ENCODE results near the gene ITGB1. TPM values are rescaled to one million over a fixed set of nuclear protein-coding genes. Genes with fewer than 3 reads are reported as not detected.
A peak's percentile ranks its signal among the peaks of the same experiment; 100 is the strongest.
"Not testable (repeated sequence)": the region's sequence is repeated elsewhere in the genome, so short reads cannot be mapped to it uniquely, and the experiment has no call there.

The ITGB1 gene
- total and polyA plus RNA-seq, 12 donors: 169 to 828 (median 595) TPM

DNA sequence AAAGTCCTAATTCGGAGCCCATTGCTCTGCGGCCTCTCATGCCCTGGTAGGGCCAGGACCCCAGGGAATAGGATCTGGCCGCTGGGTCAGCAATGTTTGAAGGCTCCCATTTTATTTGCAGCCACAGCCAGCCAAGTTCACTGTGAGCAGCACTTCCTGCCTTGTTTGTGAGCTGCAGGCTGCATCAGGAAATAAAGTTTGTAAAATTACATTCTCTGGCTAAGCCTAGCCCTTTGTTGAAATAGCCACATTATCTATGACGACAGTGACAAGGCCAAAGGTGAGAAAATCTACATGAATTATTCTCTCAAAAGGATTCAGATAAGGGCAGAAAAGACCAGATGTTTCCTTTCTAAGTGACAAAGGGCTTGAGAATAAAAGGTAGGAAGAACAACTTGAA lies 23.7 kb upstream of the ITGB1 start:
- Histone ChIP-seq H3K4me1 (peaks cover 0 to 68% (median 36%) of the 10 kb centered on the region in 9 donors), H3K9me3 (no peaks in the 10 kb centered on the region), H3K27ac (peak overlapping the region; percentile 67 to 98 (median 94)), H3K36me3 (no peaks in the 10 kb centered on the region), H3K4me3 (peak overlapping the region in 4 of 10 donors; percentile 39 to 63 (median 60)), H3K27me3 (no peaks in the 10 kb centered on the region)
- DNase-seq (peak; percentile 55 to 63), ATAC-seq (peak; percentile 24 to 86 (median 65))
- 34 to 48% methylated on average over 4 of the region's 4 CpGs for WGBS, 2 donors
- TF ChIP-seq, protein P1, sequence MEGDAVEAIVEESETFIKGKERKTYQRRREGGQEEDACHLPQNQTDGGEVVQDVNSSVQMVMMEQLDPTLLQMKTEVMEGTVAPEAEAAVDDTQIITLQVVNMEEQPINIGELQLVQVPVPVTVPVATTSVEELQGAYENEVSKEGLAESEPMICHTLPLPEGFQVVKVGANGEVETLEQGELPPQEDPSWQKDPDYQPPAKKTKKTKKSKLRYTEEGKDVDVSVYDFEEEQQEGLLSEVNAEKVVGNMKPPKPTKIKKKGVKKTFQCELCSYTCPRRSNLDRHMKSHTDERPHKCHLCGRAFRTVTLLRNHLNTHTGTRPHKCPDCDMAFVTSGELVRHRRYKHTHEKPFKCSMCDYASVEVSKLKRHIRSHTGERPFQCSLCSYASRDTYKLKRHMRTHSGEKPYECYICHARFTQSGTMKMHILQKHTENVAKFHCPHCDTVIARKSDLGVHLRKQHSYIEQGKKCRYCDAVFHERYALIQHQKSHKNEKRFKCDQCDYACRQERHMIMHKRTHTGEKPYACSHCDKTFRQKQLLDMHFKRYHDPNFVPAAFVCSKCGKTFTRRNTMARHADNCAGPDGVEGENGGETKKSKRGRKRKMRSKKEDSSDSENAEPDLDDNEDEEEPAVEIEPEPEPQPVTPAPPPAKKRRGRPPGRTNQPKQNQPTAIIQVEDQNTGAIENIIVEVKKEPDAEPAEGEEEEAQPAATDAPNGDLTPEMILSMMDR (IDR thresholded peaks at IDR 0.05): no peak
- intact Hi-C loops (cut with DNase I): loop anchor here in 4 of 10 donors (2.0 kb wide), 2 partner anchors 17 to 23 kb away; partner anchors contain the start of gene ITGB1 (in 3 of the 4)

- peak overlapping the region; percentile 28 to 64 (median 58) for H3K4me3 ChIP-seq
- TF ChIP-seq, protein P1 (IDR thresholded peaks at IDR 0.05): no peak
- no peaks in the 10 kb centered on the region for H3K36me3 ChIP-seq
- peak; percentile 91 to 99 (median 94) for ATAC-seq
- H3K9me3 ChIP-seq: no peaks in the 10 kb centered on the region
- peak overlapping the region; percentile 67 to 98 (median 94) for H3K27ac ChIP-seq
- DNase-seq: peak; percentile 87 to 88
- intact Hi-C loops (cut with DNase I): loop anchor here in 5 of 10 donors (1.0 to 2.0 kb wide), 3 partner anchors 16 to 23 kb away; partner anchors contain the start of gene ITGB1 (in 4 of the 5)
- H3K4me1 ChIP-seq: peaks cover 0 to 59% (median 32%) of the 10 kb centered on the region in 9 donors
- 11% methylated on average over 38 of the region's 38 CpGs for WGBS, 2 donors
- no peaks in the 10 kb centered on the region for H3K27me3 ChIP-seq
These were observed 22.8 kb upstream of the ITGB1 start for GRCh38 chr10:32980558-32981468.

DNA sequence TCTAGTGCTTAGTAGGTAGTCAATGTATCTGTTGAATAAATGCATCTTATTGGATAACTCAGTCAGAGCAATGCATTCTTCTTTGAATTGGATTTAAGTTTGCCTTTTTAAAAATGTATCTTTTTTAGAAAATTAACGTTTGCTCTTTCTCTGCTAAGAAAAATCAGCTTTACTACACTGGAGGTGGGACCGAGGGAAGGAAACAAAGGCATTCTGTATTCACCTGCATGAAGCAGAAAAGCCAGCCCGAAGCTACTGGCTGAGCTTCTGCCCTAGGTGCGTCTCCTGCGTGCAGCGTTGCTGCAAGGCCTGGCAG lies 22.2 kb upstream of the ITGB1 start:
- Histone ChIP-seq H3K27me3 (no peaks in the 10 kb centered on the region), H3K9me3 (no peaks in the 10 kb centered on the region), H3K36me3 (no peaks in the 10 kb centered on the region), H3K27ac (peak overlapping the region; percentile 67 to 98 (median 94)), H3K4me1 (peaks cover 0 to 53% (median 25%) of the 10 kb centered on the region in 9 donors), H3K4me3 (peak overlapping the region; percentile 28 to 64 (median 58))
- TF ChIP-seq, protein P1 (IDR thresholded peaks at IDR 0.05): no peak
- intact Hi-C loops (cut with DNase I): loop anchor here in 5 of 10 donors (1.0 to 2.0 kb wide), 3 partner anchors 15 to 22 kb away; partner anchors contain the start of gene ITGB1 (in 4 of the 5)
- DNase-seq: no peak
- ATAC-seq: no peak
- 3% methylated on average over 6 of the region's 6 CpGs for WGBS, 2 donors

DNA sequence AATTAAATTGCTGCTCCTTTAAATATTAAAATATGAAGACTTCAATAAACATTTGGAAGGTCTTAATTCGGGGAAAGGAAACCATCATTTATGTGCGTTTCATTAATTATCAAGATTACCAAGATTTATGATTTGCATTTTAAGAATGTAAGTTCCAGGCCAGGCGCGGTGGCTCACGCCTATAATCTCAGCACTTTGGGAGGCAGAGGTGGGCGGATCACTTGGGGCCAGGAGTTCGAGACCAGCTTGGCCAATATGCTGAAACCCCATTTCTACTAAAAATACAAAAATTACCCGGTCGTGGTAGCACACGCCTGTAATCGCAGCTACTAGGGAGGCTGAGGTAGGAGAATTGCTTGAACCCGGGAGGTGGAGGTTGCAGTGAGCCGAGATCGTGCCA lies 21.7 kb upstream of the ITGB1 start:
- intact Hi-C loops (cut with DNase I): loop anchor here in 5 of 10 donors (1.0 to 2.0 kb wide), 3 partner anchors 15 to 21 kb away; partner anchors contain the start of gene ITGB1 (in 4 of the 5)
- DNase-seq, H3K36me3 ChIP-seq, ATAC-seq, H3K9me3 ChIP-seq, H3K27me3 ChIP-seq: not testable (repeated sequence)
- Histone ChIP-seq H3K27ac (peak overlapping the region in 7 of 10 donors; percentile 92 to 98 (median 95)), H3K4me1 (peaks cover 0 to 48% (median 25%) of the 10 kb centered on the region in 9 donors), H3K4me3 (peak overlapping the region in 3 of 10 donors; percentile 60 to 61 (median 60))
- WGBS, 2 donors: 94 to 95% methylated on average over 14 of the region's 14 CpGs
